Upper lobe of left lung (tissue), 4 donors: Measurements from ENCODE around the gene TBC1D3B.

Source experiments
- EP300 ChIP-seq, 4 donors: sonication (generic); formaldehyde crosslinking; IDR thresholded peaks; one replicate each; pipeline ENCODE4 v1.5.1; 2017; ENCODE audit warnings: antibody characterized with exemption in 4 of 4, control low read depth in 2 of 4
- POLR2A ChIP-seq, 4 donors: fragments of 450-650 bp; IDR thresholded peaks; one replicate each; pipeline ENCODE4 v1.5.1; 2016 to 2017; ENCODE audit warnings: antibody characterized with exemption in 4 of 4, mild to moderate bottlenecking in 2 of 4
- POLR2AphosphoS5 ChIP-seq, 2 donors: sonication (generic); formaldehyde crosslinking; IDR thresholded peaks; one replicate each; pipeline ENCODE4 v1.5.1; 2017; ENCODE audit warnings: antibody characterized with exemption in 2 of 2
- TF ChIP-seq, protein P1 (sequence below), 6 experiments: fragments of 450-650 bp in 4 of 6; fragments of 200-600 bp in 2 of 6; sonication (generic) in 2 of 6; IDR thresholded peaks; one replicate each; pipeline ENCODE4 v1.5.1; 2016 to 2019; ENCODE audit warnings: antibody characterized with exemption in 6 of 6

- TF ChIP-seq EP300 (IDR thresholded peaks at IDR 0.05) (no peak), POLR2A (IDR thresholded peaks at IDR 0.05) (no peak), POLR2AphosphoS5 (IDR thresholded peaks at IDR 0.05) (no peak)
- TF ChIP-seq, protein P1, sequence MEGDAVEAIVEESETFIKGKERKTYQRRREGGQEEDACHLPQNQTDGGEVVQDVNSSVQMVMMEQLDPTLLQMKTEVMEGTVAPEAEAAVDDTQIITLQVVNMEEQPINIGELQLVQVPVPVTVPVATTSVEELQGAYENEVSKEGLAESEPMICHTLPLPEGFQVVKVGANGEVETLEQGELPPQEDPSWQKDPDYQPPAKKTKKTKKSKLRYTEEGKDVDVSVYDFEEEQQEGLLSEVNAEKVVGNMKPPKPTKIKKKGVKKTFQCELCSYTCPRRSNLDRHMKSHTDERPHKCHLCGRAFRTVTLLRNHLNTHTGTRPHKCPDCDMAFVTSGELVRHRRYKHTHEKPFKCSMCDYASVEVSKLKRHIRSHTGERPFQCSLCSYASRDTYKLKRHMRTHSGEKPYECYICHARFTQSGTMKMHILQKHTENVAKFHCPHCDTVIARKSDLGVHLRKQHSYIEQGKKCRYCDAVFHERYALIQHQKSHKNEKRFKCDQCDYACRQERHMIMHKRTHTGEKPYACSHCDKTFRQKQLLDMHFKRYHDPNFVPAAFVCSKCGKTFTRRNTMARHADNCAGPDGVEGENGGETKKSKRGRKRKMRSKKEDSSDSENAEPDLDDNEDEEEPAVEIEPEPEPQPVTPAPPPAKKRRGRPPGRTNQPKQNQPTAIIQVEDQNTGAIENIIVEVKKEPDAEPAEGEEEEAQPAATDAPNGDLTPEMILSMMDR (IDR thresholded peaks at IDR 0.05), result no peak
Measured at GRCh38 chr17:36149296-36149820, 27.1 kb downstream of the TBC1D3B start.
